Activated T-helper 1 cell treated with anti-CD3 and anti-CD28 coated beads, Interleukin-12 subunit alpha, Interleukin-12 subunit beta, Interleukin-2, Interleukin-4 antibody, amounts not matched to agents 30 ng/mL and 10 ng/mL and 1 ng/mL, durations not matched to agents 14 hours and 24 hours and 36 hours (primary cell): ENCODE measurements around the gene SLX4IP. TPM values are rescaled to one million over a fixed set of nuclear protein-coding genes. Genes with fewer than 3 reads are reported as not detected.

Experiments used
- DNase-seq: peaks from one replicate; pipeline ENCODE4 v3.0.0; 2021; ENCODE audit warnings: low spot score
- H3K27ac Mint-ChIP-seq: one replicate; pipeline ENCODE4 v1.8.0; 2021; ENCODE audit warnings: mild to moderate bottlenecking, mixed read lengths
- H3K27me3 Mint-ChIP-seq: one replicate; pipeline ENCODE4 v1.8.0; 2022; ENCODE audit warnings: mild to moderate bottlenecking, moderate library complexity, mixed read lengths; ENCODE audit not compliant: insufficient read depth
- H3K36me3 Mint-ChIP-seq: one replicate; pipeline ENCODE4 v1.8.0; 2021; ENCODE audit warnings: low read depth, mixed read lengths
- H3K4me1 Mint-ChIP-seq: one replicate; pipeline ENCODE4 v1.8.0; 2021; ENCODE audit warnings: low read depth, mixed read lengths
- H3K4me3 Mint-ChIP-seq: one replicate; pipeline ENCODE4 v1.8.0; 2021; ENCODE audit warnings: mild to moderate bottlenecking, moderate library complexity, mixed read lengths
- H3K9me3 Mint-ChIP-seq: one replicate; pipeline ENCODE4 v1.8.0; 2021; ENCODE audit warnings: mixed read lengths
- intact Hi-C: fragments of 100-400 bp; cut with micrococcal nuclease; formaldehyde crosslinking; loops from one replicate; pipeline ENCODE4 v1.15.1; 2024
- total RNA-seq: library from RNA; stranded (reverse); gene quantifications from 2 replicates; pipeline ENCODE4 v1.2.3, GENCODE V29; 2022

SLX4IP gene
- total RNA-seq, 1 donor from 2014 or later = 5.0 TPM

- no peaks in the 10 kb centered on the region for H3K27me3 Mint-ChIP-seq
- no peaks in the 10 kb centered on the region for H3K9me3 Mint-ChIP-seq
- no peak overlapping the region for H3K27ac Mint-ChIP-seq
- intact Hi-C loops = no loop called here
- H3K36me3 Mint-ChIP-seq = no peaks in the 10 kb centered on the region
- peaks cover 18% of the 10 kb centered on the region for H3K4me1 Mint-ChIP-seq
- DNase-seq = no peak
- H3K4me3 Mint-ChIP-seq = no peak overlapping the region
Measured at GRCh38 chr20:10540636-10541493, 105.8 kb downstream of the SLX4IP start.

GRCh38 chr20:10541668-10542411 is 106.7 kb downstream of the SLX4IP start:
- Mint-ChIP-seq H3K27me3 (no peaks in the 10 kb centered on the region), H3K4me1 (peaks cover 18% of the 10 kb centered on the region), H3K27ac (no peak overlapping the region), H3K4me3 (no peak overlapping the region), H3K9me3 (no peaks in the 10 kb centered on the region), H3K36me3 (no peaks in the 10 kb centered on the region)
- no peak for DNase-seq
- intact Hi-C loops = no loop called here

GRCh38 chr20:10542442-10542841 is 107.3 kb downstream of the SLX4IP start:
- H3K27me3 Mint-ChIP-seq = no peaks in the 10 kb centered on the region
- peaks cover 18% of the 10 kb centered on the region for H3K4me1 Mint-ChIP-seq
- no peaks in the 10 kb centered on the region for H3K36me3 Mint-ChIP-seq
- H3K9me3 Mint-ChIP-seq = no peaks in the 10 kb centered on the region
- DNase-seq = no peak
- no peak overlapping the region for H3K4me3 Mint-ChIP-seq
- intact Hi-C loops = no loop called here
- H3K27ac Mint-ChIP-seq = no peak overlapping the region

GRCh38 chr20:10543480-10543879 is 108.4 kb downstream of the SLX4IP start:
- H3K9me3 Mint-ChIP-seq = no peaks in the 10 kb centered on the region
- intact Hi-C loops = no loop called here
- H3K27me3 Mint-ChIP-seq = no peaks in the 10 kb centered on the region
- H3K4me3 Mint-ChIP-seq = no peak overlapping the region
- no peak for DNase-seq
- no peak overlapping the region for H3K27ac Mint-ChIP-seq
- no peaks in the 10 kb centered on the region for H3K36me3 Mint-ChIP-seq
- H3K4me1 Mint-ChIP-seq = peaks cover 18% of the 10 kb centered on the region

GRCh38 chr20:10547276-10548114 is 112.4 kb downstream of the SLX4IP start:
- DNase-seq = no peak
- Mint-ChIP-seq H3K27ac (no peak overlapping the region), H3K9me3 (no peaks in the 10 kb centered on the region), H3K36me3 (no peaks in the 10 kb centered on the region), H3K27me3 (no peaks in the 10 kb centered on the region), H3K4me3 (no peak overlapping the region), H3K4me1 (peaks cover 37% of the 10 kb centered on the region)
- intact Hi-C loops = no loop called here

GRCh38 chr20:10549511-10549910 is 114.4 kb downstream of the SLX4IP start:
- Mint-ChIP-seq H3K4me1 (peaks cover 31% of the 10 kb centered on the region), H3K4me3 (no peak overlapping the region), H3K27ac (no peak overlapping the region), H3K9me3 (no peaks in the 10 kb centered on the region), H3K27me3 (no peaks in the 10 kb centered on the region), H3K36me3 (no peaks in the 10 kb centered on the region)
- intact Hi-C loops = no loop called here
- DNase-seq = no peak

GRCh38 chr20:10550204-10551118 is 115.4 kb downstream of the SLX4IP start:
- intact Hi-C loops = loop anchor here (5.0 kb wide), 3 partner anchors 83 to 722 kb away; no protein-coding TSS in a partner anchor
- DNase-seq = no peak
- Mint-ChIP-seq H3K4me3 (no peak overlapping the region), H3K9me3 (no peaks in the 10 kb centered on the region), H3K27ac (peak overlapping the region; percentile 4), H3K36me3 (no peaks in the 10 kb centered on the region), H3K27me3 (no peaks in the 10 kb centered on the region), H3K4me1 (peaks cover 31% of the 10 kb centered on the region)

- no peaks in the 10 kb centered on the region for H3K9me3 Mint-ChIP-seq
- intact Hi-C loops = loop anchor here (1.0 to 5.0 kb wide), 4 partner anchors 85 to 720 kb away; no protein-coding TSS in a partner anchor
- no peak overlapping the region for H3K4me3 Mint-ChIP-seq
- no peaks in the 10 kb centered on the region for H3K27me3 Mint-ChIP-seq
- H3K36me3 Mint-ChIP-seq = peaks cover 1% of the 10 kb centered on the region
- H3K27ac Mint-ChIP-seq = no peak overlapping the region
- peaks cover 31% of the 10 kb centered on the region for H3K4me1 Mint-ChIP-seq
- DNase-seq = no peak
Measured at GRCh38 chr20:10551732-10552724, 116.9 kb downstream of the SLX4IP start.

- Mint-ChIP-seq H3K9me3 (no peaks in the 10 kb centered on the region), H3K4me1 (peaks cover 39% of the 10 kb centered on the region), H3K36me3 (peaks cover 1% of the 10 kb centered on the region), H3K27ac (no peak overlapping the region), H3K27me3 (no peaks in the 10 kb centered on the region), H3K4me3 (no peak overlapping the region)
- intact Hi-C loops = loop anchor here (1.0 to 5.0 kb wide), 6 partner anchors 86 to 991 kb away; no protein-coding TSS in a partner anchor
- peak; percentile 19 for DNase-seq
Measured at GRCh38 chr20:10553326-10553984, 118.3 kb downstream of the SLX4IP start.

GRCh38 chr20:10554285-10554684 is 119.2 kb downstream of the SLX4IP start:
- Mint-ChIP-seq H3K4me3 (no peak overlapping the region), H3K4me1 (peaks cover 47% of the 10 kb centered on the region), H3K9me3 (no peaks in the 10 kb centered on the region), H3K27me3 (no peaks in the 10 kb centered on the region), H3K27ac (no peak overlapping the region), H3K36me3 (peaks cover 1% of the 10 kb centered on the region)
- intact Hi-C loops = loop anchor here (5.0 kb wide), 3 partner anchors 87 to 718 kb away; no protein-coding TSS in a partner anchor
- DNase-seq = no peak
